Aorta (tissue), 5 donors: Measurements from ENCODE around the gene BMP3. TPM values are rescaled to one million over a fixed set of nuclear protein-coding genes. Genes with fewer than 3 reads are reported as not detected.

Experiments used
- ATAC-seq: fragments of 200-7000 bp; cut with Tn5 transposase; one replicate; pipeline ENCODE4 v1.9.1; 2022; ENCODE audit warnings: moderate library complexity; ENCODE audit not compliant: low FRiP score
- DNase-seq, 2 donors: peaks; one replicate each; pipeline ENCODE4 v3.0.0-alpha.2; 2020
- H3K27ac ChIP-seq, 2 donors: one replicate each; pipeline ENCODE4 v1.5.1; 2013; ENCODE audit warnings: low read length in 2 of 2, mild to moderate bottlenecking in 2 of 2, moderate library complexity in 2 of 2, control low read depth in 1 of 2, inconsistent platforms in 1 of 2, low read depth in 1 of 2
- H3K27me3 ChIP-seq, 2 donors: one replicate each; pipeline ENCODE4 v1.6.1; 2013; ENCODE audit warnings: control low read depth in 1 of 2, low read length in 1 of 2, mild to moderate bottlenecking in 1 of 2, moderate library complexity in 1 of 2; ENCODE audit not compliant: insufficient read depth in 2 of 2, control insufficient read depth in 1 of 2
- H3K36me3 ChIP-seq, 2 donors: one replicate each; pipeline ENCODE4 v1.6.1; 2013; ENCODE audit warnings: control low read depth in 1 of 2, low read length in 1 of 2, mild to moderate bottlenecking in 1 of 2; ENCODE audit not compliant: insufficient read depth in 2 of 2, control insufficient read depth in 1 of 2
- H3K4me1 ChIP-seq, 2 donors: one replicate each; pipeline ENCODE4 v1.6.1; 2013; ENCODE audit warnings: low read length in 2 of 2, control low read depth in 1 of 2, mild to moderate bottlenecking in 1 of 2, moderate library complexity in 1 of 2; ENCODE audit not compliant: insufficient read depth in 2 of 2, control insufficient read depth in 1 of 2
- H3K4me3 ChIP-seq, 2 donors: one replicate each; pipeline ENCODE4 v1.5.1; 2013; ENCODE audit warnings: low read length in 2 of 2, control low read depth in 1 of 2, mild to moderate bottlenecking in 1 of 2
- H3K9me3 ChIP-seq: one replicate; pipeline ENCODE4 v1.6.1; 2013; ENCODE audit warnings: mild to moderate bottlenecking, low read length; ENCODE audit not compliant: control insufficient read depth
- WGBS, 2 donors: extraction: QIAGEN DNeasy Blood & Tissue Kit; methylation state at CpG; one replicate each; pipeline ENCODE4 v1.1.7; 2013; 5-methylcytosine and 5-hydroxymethylcytosine counted together
- intact Hi-C, 2 donors: fragments of 100-400 bp; cut with DNase I; formaldehyde crosslinking; loops; one replicate each; pipeline versions ENCODE4 v1.14.2 to v1.15.0; 2022
- polyA plus RNA-seq, 2 donors: library from polyadenylated mRNA; stranded (reverse); fragments of 200-250 nt; gene quantifications; one replicate each; pipeline ENCODE4 v1.2.3, GENCODE V29; 2013
- total RNA-seq, 2 donors: library from RNA; stranded (reverse); fragmentation: NEBNext Ultra II Directional; extraction: Animal tissue kit (Norgen Biotek cat#: 25700); gene quantifications; one replicate each; pipeline ENCODE4 v1.2.1, GENCODE V29; 2021
- donor health status: healthy with polysubstance abuse.
- donor health status: Bipolar disorder and iron deficiency.
- donor health status: DM: no; HTN: no; CAD: no.
- donor health status: DM: no; HTN: no; CAD: no.
- donor health status: DM: yes; HTN: yes; CAD: no.

Gene BMP3
- total and polyA plus RNA-seq, 4 donors: 0.19 to 1.3 (median 0.50) TPM; not detected in 1

- H3K27me3 ChIP-seq: no peaks in the 10 kb centered on the region
- 77 to 84% methylated on average over 1 of the region's 1 CpG for WGBS, 2 donors
- no peaks in the 10 kb centered on the region for H3K36me3 ChIP-seq
- intact Hi-C loops: no loop called here
- H3K4me3 ChIP-seq: no peak overlapping the region
- no peaks in the 10 kb centered on the region for H3K4me1 ChIP-seq
- ATAC-seq: no peak
- H3K9me3 ChIP-seq: no peaks in the 10 kb centered on the region
- no peak overlapping the region for H3K27ac ChIP-seq
- DNase-seq: no peak
Observed at GRCh38 chr4:81019006-81019405, 11.5 kb upstream of the BMP3 start.

- DNase-seq (no peak), ATAC-seq (no peak)
- intact Hi-C loops: no loop called here
- H3K4me1 ChIP-seq: no peaks in the 10 kb centered on the region
- H3K27me3 ChIP-seq: no peaks in the 10 kb centered on the region
- no peak overlapping the region for H3K27ac ChIP-seq
- no peaks in the 10 kb centered on the region for H3K36me3 ChIP-seq
- H3K4me3 ChIP-seq: no peak overlapping the region
- WGBS, 2 donors: 26 to 29% methylated on average over 5 of the region's 5 CpGs
- no peaks in the 10 kb centered on the region for H3K9me3 ChIP-seq
Observed at GRCh38 chr4:81021142-81021944, 9.2 kb upstream of the BMP3 start.

GRCh38 chr4:81021981-81022380 lies 8.5 kb upstream of the BMP3 start:
- Histone ChIP-seq H3K4me3 (no peak overlapping the region), H3K4me1 (no peaks in the 10 kb centered on the region), H3K27ac (no peak overlapping the region), H3K27me3 (no peaks in the 10 kb centered on the region), H3K36me3 (no peaks in the 10 kb centered on the region), H3K9me3 (no peaks in the 10 kb centered on the region)
- DNase-seq: no peak
- ATAC-seq: no peak
- WGBS, 2 donors: 61 to 65% methylated on average over 1 of the region's 1 CpG
- intact Hi-C loops: no loop called here

GRCh38 chr4:81023484-81023883 lies 7.0 kb upstream of the BMP3 start:
- no peaks in the 10 kb centered on the region for H3K4me1 ChIP-seq
- DNase-seq: no peak
- no peaks in the 10 kb centered on the region for H3K9me3 ChIP-seq
- no peak overlapping the region for H3K27ac ChIP-seq
- H3K27me3 ChIP-seq: no peaks in the 10 kb centered on the region
- ATAC-seq: no peak
- intact Hi-C loops: no loop called here
- H3K4me3 ChIP-seq: no peak overlapping the region
- H3K36me3 ChIP-seq: no peaks in the 10 kb centered on the region

GRCh38 chr4:81030981-81031791 lies 678 bp downstream of the BMP3 start:
- DNase-seq (no peak), ATAC-seq (peak; percentile 39)
- no peak overlapping the region for H3K27ac ChIP-seq
- 0 to 1% methylated on average over 77 of the region's 77 CpGs for WGBS, 2 donors
- peak overlapping the region in 1 of 2 donors; percentile 14 for H3K4me3 ChIP-seq
- no peaks in the 10 kb centered on the region for H3K36me3 ChIP-seq
- H3K27me3 ChIP-seq: no peaks in the 10 kb centered on the region
- intact Hi-C loops: no loop called here
- no peaks in the 10 kb centered on the region for H3K9me3 ChIP-seq
- no peaks in the 10 kb centered on the region for H3K4me1 ChIP-seq

- 3 to 9% methylated on average over 15 of the region's 15 CpGs for WGBS, 2 donors
Observed at GRCh38 chr4:81031796-81032551, 1.5 kb downstream of the BMP3 start.

GRCh38 chr4:81032771-81033684 lies 2.5 kb downstream of the BMP3 start:
- WGBS, 2 donors: 60 to 70% methylated on average over 4 of the region's 4 CpGs
- no peaks in the 10 kb centered on the region for H3K36me3 ChIP-seq
- no peaks in the 10 kb centered on the region for H3K9me3 ChIP-seq
- no peak overlapping the region for H3K4me3 ChIP-seq
- DNase-seq (no peak), ATAC-seq (no peak)
- H3K27ac ChIP-seq: no peak overlapping the region
- H3K4me1 ChIP-seq: no peaks in the 10 kb centered on the region
- intact Hi-C loops: no loop called here
- H3K27me3 ChIP-seq: no peaks in the 10 kb centered on the region

More at GRCh38 chr4:81031796-81032551, 1.5 kb downstream of the BMP3 start:
- DNase-seq (no peak), ATAC-seq (no peak)
- Histone ChIP-seq H3K4me3 (no peak overlapping the region), H3K27me3 (no peaks in the 10 kb centered on the region), H3K27ac (no peak overlapping the region), H3K36me3 (no peaks in the 10 kb centered on the region), H3K9me3 (no peaks in the 10 kb centered on the region), H3K4me1 (no peaks in the 10 kb centered on the region)
- intact Hi-C loops: no loop called here
